HG03342 (cell line): ENCODE measurements around the gene TNIP2.

ENCODE experiments used
- ATAC-seq: cut with Tn5 transposase; IDR thresholded peaks from one replicate; pipeline ENCODE4 v1.9.1; 2021; ENCODE audit warnings: mild to moderate bottlenecking, moderate library complexity; ENCODE audit not compliant: unreplicated experiment

Gene TNIP2

DNA sequence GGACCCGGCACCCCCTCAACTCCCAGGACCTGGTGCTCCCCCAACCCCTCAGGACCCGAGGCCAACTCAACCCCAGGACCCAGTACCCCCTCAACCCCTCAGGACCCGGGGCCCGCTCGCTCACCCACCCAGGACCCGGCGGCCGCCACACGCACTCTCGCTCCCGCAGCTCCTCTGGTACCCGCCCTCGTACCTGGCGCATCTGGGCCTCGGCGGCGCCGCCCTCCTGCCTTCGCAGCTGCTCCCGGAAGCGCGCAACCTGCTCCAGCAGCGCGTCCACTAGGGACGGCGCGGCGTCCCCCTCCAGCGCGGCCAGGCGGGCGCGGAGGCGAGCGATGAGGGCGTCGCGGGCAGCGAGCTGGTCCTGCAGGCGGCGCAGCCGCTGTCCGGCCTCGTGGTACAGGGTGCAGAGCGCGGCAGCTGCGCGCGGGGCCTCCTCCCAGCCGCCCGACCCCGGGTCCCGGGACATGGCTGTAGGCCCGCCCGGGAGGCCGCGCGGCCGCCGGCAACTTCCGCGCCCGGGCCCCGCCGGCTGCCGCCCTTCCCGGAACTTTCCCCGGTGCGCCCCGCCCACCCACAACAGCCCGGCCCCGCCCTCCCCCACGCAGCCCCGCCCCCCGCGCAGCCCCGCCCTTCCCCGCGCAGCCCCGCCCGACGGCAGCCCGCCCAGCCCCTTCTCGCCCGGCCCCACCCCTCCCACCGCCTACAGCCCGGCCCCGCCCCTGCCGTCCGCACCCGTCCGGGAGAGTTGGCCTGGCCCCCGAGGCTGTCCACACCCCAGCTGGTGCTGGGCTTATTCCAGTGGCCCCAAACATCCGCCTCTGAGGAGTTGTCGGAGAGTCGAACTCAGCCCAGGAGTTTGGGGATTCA lies at the start of gene TNIP2:
Gene TNIP2 (minus strand): TSS at position 516 of the 870 bp plus-strand sequence. CDS start 47 bp downstream, at position 469.
- ATAC-seq = peak; percentile 56

GRCh38 chr4:2804973-2805501 lies 48.9 kb upstream of the TNIP2 start:
- no peak for ATAC-seq

DNA sequence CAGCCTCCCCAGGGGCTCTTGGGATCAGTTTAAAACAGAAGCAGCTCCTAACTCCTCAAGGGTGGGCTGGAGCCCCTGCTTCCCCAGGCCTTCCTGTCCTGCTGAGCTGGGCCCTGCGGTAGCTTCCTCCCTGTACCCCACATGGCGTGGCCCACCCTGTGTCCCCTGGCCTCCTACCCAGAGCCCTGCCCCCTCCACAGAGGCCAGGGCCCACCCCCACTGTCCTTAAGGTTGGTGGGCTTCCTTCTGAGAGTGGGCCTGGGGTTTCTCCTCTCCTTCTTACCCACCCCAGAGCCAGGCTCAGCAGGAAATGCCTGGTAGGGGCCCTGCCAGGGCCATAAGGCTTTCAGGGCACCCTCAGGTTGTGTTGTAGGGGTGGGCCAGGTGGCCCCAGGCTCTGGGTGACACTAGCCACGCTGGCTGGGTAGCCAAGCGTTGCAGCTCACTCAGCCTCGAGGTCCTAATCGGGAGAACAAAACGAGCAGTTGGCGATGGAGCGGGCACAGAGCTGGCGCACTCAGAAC lies 48.4 kb upstream of the TNIP2 start:
- ATAC-seq = no peak

GRCh38 chr4:2803624-2804448 lies 47.7 kb upstream of the TNIP2 start:
- no peak for ATAC-seq

DNA sequence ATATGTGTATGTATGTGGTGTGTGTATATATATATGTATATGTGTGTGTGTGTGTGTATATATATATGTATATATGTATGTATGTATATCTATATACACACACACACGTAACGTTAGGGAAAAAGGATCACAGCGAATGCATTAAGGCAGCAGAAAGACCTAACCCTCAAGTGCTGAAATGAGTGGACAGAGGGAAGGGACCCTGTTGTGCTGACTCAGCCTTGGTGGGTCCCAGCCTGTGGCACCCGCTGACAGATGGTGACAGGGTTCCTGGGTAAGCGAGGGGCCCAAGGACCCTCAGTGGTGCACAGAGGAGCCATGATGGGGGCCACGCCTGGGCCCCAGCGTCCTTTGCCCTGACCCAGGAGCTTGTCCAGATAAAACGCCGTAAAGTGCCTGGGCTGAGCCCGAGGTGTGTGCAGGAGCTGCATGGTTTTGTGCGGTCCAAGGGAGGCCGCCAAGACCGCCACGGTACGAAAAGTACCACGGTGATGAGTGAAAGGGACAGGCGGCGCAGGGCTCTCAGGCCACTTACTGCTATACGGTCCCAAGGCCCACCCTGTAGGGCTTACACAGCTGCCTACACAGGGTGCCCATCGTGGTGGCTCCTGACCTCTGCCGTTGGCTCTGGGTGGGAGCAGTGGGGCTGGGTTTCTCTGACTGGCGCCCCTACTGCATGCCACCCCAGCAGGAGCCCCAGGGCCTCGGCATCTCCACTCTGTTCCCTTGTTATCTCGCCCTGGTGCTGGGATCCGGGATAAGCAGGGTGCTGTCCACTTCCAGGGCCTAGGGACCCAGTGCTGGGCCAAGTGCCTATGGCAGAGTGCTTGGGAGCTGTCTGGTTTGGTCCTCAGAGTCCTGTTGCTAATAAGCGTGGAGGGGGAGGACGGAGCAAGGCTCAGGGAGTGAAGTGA lies 46.7 kb upstream of the TNIP2 start:
- ATAC-seq = no peak

DNA sequence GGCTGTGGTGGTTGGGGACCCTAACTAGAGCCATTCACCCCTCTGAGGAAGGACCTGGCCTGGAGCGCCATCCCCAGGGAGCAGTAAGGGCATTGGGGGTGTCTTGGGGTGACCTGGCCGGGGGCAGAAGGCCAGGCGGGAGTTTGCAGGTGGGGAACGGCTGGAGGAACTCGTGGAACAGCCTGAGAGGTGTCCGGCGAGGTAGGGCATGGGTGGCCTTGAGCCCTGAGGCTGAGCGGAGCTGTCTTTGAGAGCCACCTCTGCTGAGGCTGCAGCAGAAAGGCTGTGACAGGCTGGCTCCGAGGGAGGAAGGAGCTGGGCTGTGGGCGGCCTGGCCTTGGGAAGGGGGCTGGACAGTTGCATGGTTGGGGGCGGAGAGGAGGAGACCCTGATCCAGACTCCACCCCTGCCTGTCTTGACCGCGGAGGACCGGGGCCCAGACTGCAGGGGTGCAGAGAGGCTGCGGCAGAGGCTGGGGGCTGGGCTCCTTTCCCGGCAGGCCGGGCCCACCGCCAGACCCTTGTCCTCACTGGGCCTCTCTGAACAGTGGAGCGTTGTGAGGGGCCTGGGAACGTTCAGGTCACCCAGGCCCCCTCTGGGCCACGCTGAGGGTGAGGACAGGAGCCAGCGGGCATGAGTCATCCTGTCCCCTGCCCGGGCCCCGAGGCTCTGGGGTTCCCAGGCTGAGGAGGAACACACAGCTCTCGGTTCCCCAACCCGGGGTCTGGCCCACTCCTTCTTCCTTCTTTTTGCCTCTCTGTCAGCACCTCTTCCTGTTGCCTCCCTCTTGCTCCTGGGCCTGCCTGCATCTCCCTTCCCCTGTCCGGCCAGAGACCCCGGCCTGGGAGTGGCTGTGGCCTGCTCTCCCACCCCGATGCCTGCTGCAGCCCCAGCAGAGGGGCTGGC lies 44.8 kb upstream of the TNIP2 start:
- ATAC-seq = peak; percentile 55

DNA sequence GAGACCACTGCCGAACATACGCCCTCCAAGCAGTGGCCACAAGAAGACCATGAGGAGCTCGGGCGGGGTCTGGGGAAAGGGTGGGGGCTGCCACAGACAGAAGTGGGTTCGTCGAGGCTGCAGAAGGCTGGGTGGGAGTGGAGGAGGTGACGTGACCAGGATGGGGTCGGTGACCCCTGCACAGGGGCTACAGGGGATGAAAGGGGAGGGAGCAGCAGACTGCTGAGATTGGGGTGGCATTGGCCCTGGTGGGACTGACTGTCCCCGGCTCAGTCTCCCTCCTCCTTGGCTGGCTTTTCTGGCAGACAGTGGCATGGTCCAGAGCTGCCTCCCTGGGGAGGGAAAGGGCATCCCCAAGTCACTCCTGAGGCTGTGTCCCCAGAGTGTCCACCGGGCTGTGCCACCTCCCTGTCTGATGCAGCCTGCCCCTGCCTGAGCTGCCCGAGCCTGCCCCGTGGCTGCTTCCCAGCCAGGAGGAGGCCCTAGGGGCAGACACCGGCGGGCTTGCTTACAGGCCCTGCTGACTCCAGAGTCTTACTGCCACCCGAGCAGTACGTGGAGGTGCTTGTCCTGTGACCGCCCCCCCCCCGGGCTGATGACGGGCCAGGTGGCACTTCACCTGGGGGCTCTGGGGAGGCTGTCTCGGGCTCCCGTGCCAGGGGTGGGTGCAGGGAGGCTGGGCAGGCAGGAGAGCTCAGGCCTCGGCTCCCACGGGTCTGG lies 44.0 kb upstream of the TNIP2 start:
- ATAC-seq = no peak

- no peak for ATAC-seq
Observed at GRCh38 chr4:2799224-2799911, 43.2 kb upstream of the TNIP2 start.

- peak; percentile 48 for ATAC-seq
Observed at GRCh38 chr4:2798399-2799223, 42.5 kb upstream of the TNIP2 start.

DNA sequence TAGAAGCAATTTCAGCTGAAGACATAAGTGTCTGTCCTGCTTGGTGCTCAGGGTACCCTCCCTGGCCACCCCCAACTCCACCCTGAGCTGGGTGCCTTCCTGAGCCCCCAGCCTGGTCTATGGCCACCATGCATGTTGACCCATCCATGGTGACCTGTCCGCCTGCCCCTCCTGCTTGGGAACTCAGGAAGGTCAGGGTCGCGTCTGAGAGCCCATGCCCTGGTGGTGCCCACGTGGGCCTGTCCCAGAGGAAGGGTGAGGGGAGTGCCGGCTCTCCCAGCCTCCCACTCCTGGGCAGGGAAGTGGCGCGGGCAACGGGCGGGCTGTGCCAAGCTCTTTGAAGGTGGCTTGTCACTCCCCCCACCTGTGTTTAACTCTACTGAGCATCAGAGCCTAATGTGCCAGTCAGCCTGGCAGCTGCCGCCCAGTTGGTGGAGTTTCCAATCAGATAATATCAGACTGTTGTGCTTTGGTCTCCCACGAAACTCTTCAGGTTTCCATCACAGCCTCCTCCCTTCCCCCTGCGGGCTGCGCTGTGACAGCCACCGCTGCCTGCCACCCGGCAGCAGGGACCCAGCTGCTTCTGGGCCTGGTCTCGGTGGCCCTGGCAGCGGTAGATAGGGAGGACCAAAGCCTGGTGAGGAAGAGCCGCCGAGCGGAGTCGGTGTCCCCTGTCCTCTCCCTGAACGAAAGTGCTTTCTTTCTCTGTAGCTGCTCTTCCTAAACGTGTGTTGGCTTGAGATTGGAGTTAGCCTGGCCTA lies 41.6 kb upstream of the TNIP2 start:
- ATAC-seq = no peak

DNA sequence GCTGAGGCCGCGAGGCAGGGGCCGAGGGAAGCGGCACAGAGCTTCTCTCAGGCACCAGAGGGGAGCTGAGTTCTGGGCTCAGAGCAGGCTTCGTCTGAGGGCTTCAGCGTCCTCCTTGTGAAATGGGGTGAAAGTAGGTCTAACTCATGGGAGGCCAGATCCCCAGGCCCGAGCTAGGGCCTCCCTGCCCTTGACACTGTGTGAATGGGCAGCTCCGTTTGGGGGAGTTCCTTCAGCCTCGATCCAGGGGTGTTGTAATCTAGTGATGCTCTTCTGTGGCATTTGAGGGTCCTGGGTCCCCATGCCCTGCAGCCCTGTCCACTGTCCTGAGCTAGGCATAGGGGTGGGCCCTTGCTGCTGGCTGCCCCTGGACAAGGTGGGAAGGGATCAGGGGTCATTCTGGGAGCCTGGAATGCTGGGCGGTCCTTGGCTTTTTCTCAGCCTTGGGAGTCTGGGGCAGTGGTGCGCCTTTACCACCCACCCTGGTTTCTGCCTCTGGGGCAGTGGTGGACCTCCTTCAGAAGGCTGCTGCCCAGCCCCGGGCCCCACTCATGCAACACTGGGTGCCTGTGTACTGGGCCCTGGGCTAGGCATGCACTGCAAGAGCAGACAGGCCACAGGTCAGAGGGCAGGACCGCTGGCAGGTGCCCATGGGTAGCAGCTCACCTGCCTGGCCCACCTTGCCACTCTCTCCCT lies 40.9 kb upstream of the TNIP2 start:
- ATAC-seq = no peak

DNA sequence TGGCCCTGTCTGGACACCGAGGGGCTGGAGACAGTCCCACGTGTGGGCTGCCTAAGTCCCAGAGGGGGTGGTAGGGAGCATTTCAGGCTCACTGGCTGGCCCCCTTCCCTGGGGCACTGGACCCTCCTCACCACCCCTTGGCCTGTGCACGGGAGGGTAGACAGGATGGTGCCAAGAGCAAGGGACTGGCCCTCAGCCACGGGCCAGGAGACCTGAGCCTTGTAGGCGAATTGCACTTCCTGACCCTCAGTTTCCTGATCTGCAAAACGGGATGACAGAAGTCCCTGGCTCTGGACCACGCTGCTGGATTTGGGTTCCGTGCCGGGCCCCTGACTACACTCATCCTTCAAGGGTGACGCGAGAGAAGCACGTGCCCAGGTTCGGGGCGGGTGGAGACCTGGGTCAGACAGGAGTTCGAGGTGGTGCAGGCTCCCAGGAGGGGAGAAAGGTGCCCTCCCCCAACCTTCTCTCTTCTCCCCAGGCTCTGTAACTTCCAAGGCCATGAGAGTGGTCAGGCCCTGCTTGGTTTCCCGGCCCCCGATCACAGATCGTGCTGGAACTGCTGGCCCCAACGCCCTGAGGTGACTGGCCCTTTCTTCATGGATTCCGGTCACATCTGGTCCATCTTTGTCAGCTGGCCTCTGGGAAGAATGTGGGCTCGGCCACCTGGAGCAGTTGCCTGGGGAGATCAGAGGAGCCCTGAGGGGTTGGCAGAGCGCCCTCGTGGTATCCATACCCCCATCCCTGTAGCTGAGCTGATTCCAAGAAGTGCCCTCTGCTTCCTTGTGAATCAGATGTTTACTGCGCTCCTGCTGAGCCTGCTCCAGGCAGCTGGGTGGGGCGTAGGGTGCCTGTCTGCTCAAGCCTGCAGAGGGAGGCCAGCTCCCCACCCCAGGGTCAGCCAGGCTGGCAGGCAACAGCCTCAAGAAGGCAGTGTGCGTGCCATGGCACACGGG lies 40.0 kb upstream of the TNIP2 start:
- ATAC-seq = no peak

DNA sequence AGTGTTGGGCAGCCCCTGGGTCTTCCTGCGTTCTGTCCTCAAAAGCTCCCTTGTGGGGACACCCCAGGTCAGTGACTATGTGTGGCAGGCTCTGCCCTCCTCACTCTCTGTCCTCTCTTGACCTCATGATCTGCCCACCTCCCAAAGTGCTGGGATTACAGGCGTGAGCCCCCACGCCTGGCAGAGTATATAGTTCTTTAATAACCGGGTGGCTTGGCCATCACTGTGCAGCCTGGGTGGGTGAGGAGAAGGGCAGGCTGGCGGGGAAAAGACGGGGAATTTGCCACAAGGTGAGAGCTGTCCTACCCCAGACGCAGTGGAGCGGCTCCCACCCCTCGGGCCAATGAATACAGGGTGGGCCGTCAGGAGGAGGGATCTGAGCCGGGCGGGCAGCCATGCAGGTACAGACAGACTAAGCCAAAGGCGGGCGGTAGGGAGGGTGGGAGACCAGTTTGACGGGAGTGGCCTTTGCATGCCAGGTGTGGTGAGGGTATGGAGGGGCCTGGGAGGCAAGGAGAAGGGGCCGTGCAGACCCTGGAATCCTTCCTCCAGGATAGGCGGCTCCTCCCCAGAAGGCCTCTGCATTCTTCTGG lies 39.3 kb upstream of the TNIP2 start:
- ATAC-seq = no peak

DNA sequence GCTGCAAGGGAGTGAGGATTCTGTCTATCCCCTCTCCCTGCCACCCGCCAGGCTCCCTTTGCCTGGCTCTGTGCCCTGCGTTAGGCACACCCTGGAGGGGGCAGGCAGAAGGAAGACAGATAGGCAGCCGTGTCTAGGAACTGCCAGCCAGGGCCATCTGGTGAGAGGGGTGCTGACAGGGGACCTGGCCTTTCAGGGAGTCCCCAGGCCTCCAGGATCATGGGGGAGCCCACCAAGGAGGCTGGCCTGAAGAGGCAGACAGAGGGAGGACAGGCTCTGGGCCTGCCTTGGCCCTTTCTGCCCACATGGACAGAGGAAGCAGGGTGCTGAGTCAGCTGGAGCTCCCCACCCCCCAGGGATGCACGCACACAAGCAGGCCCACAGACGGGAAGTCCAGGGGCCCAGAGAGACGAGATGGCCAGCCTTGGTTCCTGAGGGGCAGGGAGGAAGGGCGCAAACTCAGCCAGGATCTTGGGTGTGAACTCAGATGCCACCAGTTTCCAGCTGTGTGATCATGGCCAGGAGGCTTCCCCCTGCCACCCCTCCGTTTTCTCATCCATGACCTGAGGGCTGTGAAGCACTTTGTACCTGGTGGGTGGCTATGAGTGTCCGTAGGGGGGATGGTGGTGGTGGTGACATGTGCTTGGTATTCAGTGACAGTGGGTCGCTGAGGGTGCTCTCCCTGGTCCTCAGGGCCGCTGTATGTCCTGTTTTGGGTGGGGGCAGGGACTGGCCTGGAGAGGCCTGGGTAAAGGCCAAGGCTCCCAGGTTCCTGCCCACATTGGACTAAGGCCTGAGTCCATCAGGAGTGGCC lies 38.6 kb upstream of the TNIP2 start:
- ATAC-seq = no peak
